Esophagus squamous epithelium (tissue), 4 donors: ENCODE results near the gene FRMD1.

Experiments used
- POLR2A ChIP-seq, 4 donors: fragments of 450-650 bp; IDR thresholded peaks; one replicate each; pipeline ENCODE4 v1.6.1; 2017; ENCODE audit warnings: antibody characterized with exemption in 4 of 4, mild to moderate bottlenecking in 4 of 4, moderate library complexity in 3 of 4
- TF ChIP-seq, protein P1 (sequence below), 6 experiments: fragments of 450-650 bp in 4 of 6; fragments of 200-600 bp in 2 of 6; sonication (generic) in 2 of 6; IDR thresholded peaks; one replicate each; pipeline ENCODE4 v1.5.1; 2016 to 2019; ENCODE audit warnings: antibody characterized with exemption in 6 of 6, mild to moderate bottlenecking in 4 of 6, moderate library complexity in 4 of 6

- TF ChIP-seq, protein P1, sequence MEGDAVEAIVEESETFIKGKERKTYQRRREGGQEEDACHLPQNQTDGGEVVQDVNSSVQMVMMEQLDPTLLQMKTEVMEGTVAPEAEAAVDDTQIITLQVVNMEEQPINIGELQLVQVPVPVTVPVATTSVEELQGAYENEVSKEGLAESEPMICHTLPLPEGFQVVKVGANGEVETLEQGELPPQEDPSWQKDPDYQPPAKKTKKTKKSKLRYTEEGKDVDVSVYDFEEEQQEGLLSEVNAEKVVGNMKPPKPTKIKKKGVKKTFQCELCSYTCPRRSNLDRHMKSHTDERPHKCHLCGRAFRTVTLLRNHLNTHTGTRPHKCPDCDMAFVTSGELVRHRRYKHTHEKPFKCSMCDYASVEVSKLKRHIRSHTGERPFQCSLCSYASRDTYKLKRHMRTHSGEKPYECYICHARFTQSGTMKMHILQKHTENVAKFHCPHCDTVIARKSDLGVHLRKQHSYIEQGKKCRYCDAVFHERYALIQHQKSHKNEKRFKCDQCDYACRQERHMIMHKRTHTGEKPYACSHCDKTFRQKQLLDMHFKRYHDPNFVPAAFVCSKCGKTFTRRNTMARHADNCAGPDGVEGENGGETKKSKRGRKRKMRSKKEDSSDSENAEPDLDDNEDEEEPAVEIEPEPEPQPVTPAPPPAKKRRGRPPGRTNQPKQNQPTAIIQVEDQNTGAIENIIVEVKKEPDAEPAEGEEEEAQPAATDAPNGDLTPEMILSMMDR (IDR thresholded peaks at IDR 0.05), result no peak
- no peak for TF ChIP-seq POLR2A (IDR thresholded peaks at IDR 0.05)
These were observed 50.8 kb downstream of the FRMD1 start for GRCh38 chr6:168028181-168028580.
